Endothelial cell of umbilical vein (primary cell): ENCODE results near the gene PRPF18. TPM values are rescaled to one million over a fixed set of nuclear protein-coding genes. Genes with fewer than 3 reads are reported as not detected.

Source experiments
- BruUV-seq: library from RNA; stranded (reverse); fragments of 400-500 nt; replicated peaks from 2 replicates; lab custom pipeline; 2021; lab: Mats Ljungman, UMichigan
- CTCF ChIA-PET: fragments of 300-600, 350-600 bp; sonication (Branson Sonifier 250); formaldehyde crosslinking; loops from one replicate; lab custom pipeline; 2021; ENCODE audit warnings: antibody characterized with exemption, inconsistent platforms; lab: Charles Lee
- POLR2A ChIA-PET: fragments of 300-600, 350-600 bp; sonication (Branson Sonifier 250); formaldehyde crosslinking; loops from one replicate; lab custom pipeline; 2021; ENCODE audit warnings: antibody characterized with exemption, inconsistent platforms; lab: Charles Lee
- DNase-seq: peaks from one replicate; pipeline ENCODE4 v3.0.0-alpha.2; 2011; ENCODE audit warnings: low read depth, low spot score
- FAIRE-seq: peaks from 2 replicates; lab custom pipeline; 2011; peaks lifted over from hg19 to GRCh38; lab: Jason Lieb, UNC
- H2AFZ ChIP-seq: 2 replicates; pipeline ENCODE4 v1.6.0; 2012; ENCODE audit warnings: low read depth, low read length, control low read depth, inconsistent platforms
- H3K27ac ChIP-seq: 2 replicates; pipeline ENCODE4 v1.5.1; 2011; ENCODE audit warnings: low read depth, mild to moderate bottlenecking, control low read depth, low read length, moderate library complexity; ENCODE audit not compliant: insufficient read depth
- H3K27me3 ChIP-seq, 2 experiments: 2 replicates each; pipeline versions ENCODE4 v1.6.0 to v1.6.1; 2011; ENCODE audit warnings: low read length in 2 of 2, mixed read lengths in 1 of 2; ENCODE audit not compliant: control insufficient read depth in 2 of 2, insufficient read depth in 2 of 2
- H3K36me3 ChIP-seq, 2 experiments: 2 replicates in 1 of 2; 3 replicates in 1 of 2; pipeline ENCODE4 v1.5.1; 2011; ENCODE audit warnings: low read length in 2 of 2, mild to moderate bottlenecking in 1 of 2, moderate library complexity in 1 of 2; ENCODE audit not compliant: control insufficient read depth in 2 of 2, insufficient read depth in 2 of 2; ENCODE audit errors: extremely low read depth in 1 of 2
- H3K4me1 ChIP-seq: 3 replicates; pipeline ENCODE4 v1.5.1; 2011; ENCODE audit warnings: mild to moderate bottlenecking, low read length; ENCODE audit not compliant: control insufficient read depth, insufficient read depth; ENCODE audit errors: extremely low read depth
- H3K4me2 ChIP-seq: 2 replicates; pipeline ENCODE4 v1.6.1; 2011; ENCODE audit warnings: low read length, control low read depth, mixed read lengths; ENCODE audit not compliant: insufficient read depth
- H3K4me3 ChIP-seq, 3 experiments: fragments of 200-600 bp in 1 of 3; sonication (generic), shearing (Covaris generic) in 1 of 3; replicated peaks in 1 of 3; 2 replicates each; pipeline ENCODE4 v1.5.1; 2011 to 2016; ENCODE audit warnings: control low read depth in 3 of 3, low read length in 3 of 3, mild to moderate bottlenecking in 2 of 3, inconsistent platforms in 1 of 3, low read depth in 1 of 3, moderate library complexity in 1 of 3; ENCODE audit not compliant: insufficient read depth in 1 of 3
- H3K79me2 ChIP-seq: 2 replicates; pipeline ENCODE4 v1.6.0; 2012; ENCODE audit warnings: low read length, inconsistent platforms; ENCODE audit not compliant: control insufficient read depth, insufficient read depth
- H3K9ac ChIP-seq: replicated peaks from 2 replicates; pipeline ENCODE3; 2011; ENCODE audit warnings: low read length, control low read depth; ENCODE audit not compliant: insufficient read depth; ENCODE audit errors: extremely low read depth
- H3K9me1 ChIP-seq: replicated peaks from 3 replicates; pipeline ENCODE4 v1.6.0; 2011; ENCODE audit warnings: mild to moderate bottlenecking, low read length; ENCODE audit not compliant: control insufficient read depth, insufficient read depth; ENCODE audit errors: extremely low read depth
- H3K9me3 ChIP-seq: replicated peaks from 2 replicates; pipeline ENCODE4 v1.5.1; 2012; ENCODE audit warnings: low read length, inconsistent platforms; ENCODE audit not compliant: control insufficient read depth, insufficient read depth
- H4K20me1 ChIP-seq: replicated peaks from 2 replicates; pipeline ENCODE3; 2011; ENCODE audit warnings: mild to moderate bottlenecking, low read length; ENCODE audit not compliant: control insufficient read depth, insufficient read depth; ENCODE audit errors: extremely low read depth
- CTCF ChIP-seq, 2 donors: IDR thresholded peaks; 1 replicate in 1 of 2; 2 replicates in 1 of 2; pipeline ENCODE4 v1.5.1; 2011; ENCODE audit warnings: low read length in 2 of 2, mild to moderate bottlenecking in 2 of 2, moderate library complexity in 2 of 2, control low read depth in 1 of 2, inconsistent platforms in 1 of 2, low read depth in 1 of 2; ENCODE audit not compliant: insufficient read depth in 1 of 2; ENCODE audit errors: extremely low read depth in 1 of 2
- EZH2 ChIP-seq: IDR thresholded peaks from 2 replicates; pipeline ENCODE4 v1.6.1; 2012; ENCODE audit warnings: borderline replicate concordance, low read depth, mild to moderate bottlenecking, moderate library complexity, low read length, inconsistent platforms; ENCODE audit not compliant: severe bottlenecking
- FOS ChIP-seq: IDR thresholded peaks from 2 replicates; pipeline ENCODE4 v1.6.1; 2011; ENCODE audit warnings: mild to moderate bottlenecking, low read length, moderate library complexity, borderline replicate concordance; ENCODE audit not compliant: insufficient read depth
- GATA2 ChIP-seq: IDR thresholded peaks from 2 replicates; pipeline ENCODE4 v1.7.0; 2011; ENCODE audit warnings: low read depth, mild to moderate bottlenecking, moderate library complexity, mixed read lengths, low read length; ENCODE audit not compliant: insufficient read length, insufficient read depth
- JUN ChIP-seq: IDR thresholded peaks from 2 replicates; pipeline ENCODE4 v1.6.1; 2011; ENCODE audit warnings: borderline replicate concordance, low read depth; ENCODE audit not compliant: insufficient read length, insufficient read depth
- MAX ChIP-seq: IDR thresholded peaks from 2 replicates; pipeline ENCODE4 v1.6.1; 2011; ENCODE audit not compliant: insufficient read depth, insufficient read length
- MYC ChIP-seq: IDR thresholded peaks from one replicate; pipeline ENCODE4 v1.6.1; 2011; ENCODE audit warnings: mild to moderate bottlenecking, low read depth, low read length
- POLR2A ChIP-seq: IDR thresholded peaks from 2 replicates; pipeline ENCODE4 v1.6.1; 2012; ENCODE audit warnings: low read depth, mild to moderate bottlenecking, control low read depth, low read length
- POLR2AphosphoS5 ChIP-seq: IDR thresholded peaks from 2 replicates; pipeline ENCODE4 v1.6.1; 2012; ENCODE audit warnings: low read depth, mild to moderate bottlenecking, control low read depth, low read length, moderate library complexity; ENCODE audit not compliant: insufficient read depth
- dilution Hi-C: fragments of 300-500 bp; cut with MboI; formaldehyde crosslinking; loops from one replicate; pipeline ENCODE4 v1.15.0; 2019; ENCODE audit warnings: low sequenced_read_pairs; ENCODE audit not compliant: extremely low pct_ligation_motif_present
- intact Hi-C: fragments of 100-400 bp; cut with micrococcal nuclease; formaldehyde crosslinking; loops from one replicate; pipeline ENCODE4 v1.10.0; 2022
- polyA plus RNA-seq, 4 experiments: library from polyadenylated mRNA; depleted of rRNA in 3 of 4; stranded (reverse) in 3 of 4; unstranded in 1 of 4; fragments of >200 nt; gene quantifications; 2 replicates each; pipeline versions ENCODE4 v1.2.1 to v1.2.3, GENCODE V29; 2011 to 2012; ENCODE audit warnings: missing spikeins in 1 of 4
- total RNA-seq: library from RNA; stranded (reverse); gene quantifications from 2 replicates; pipeline ENCODE4 v1.2.3, GENCODE V29; 2021

PRPF18 gene
- total and polyA plus RNA-seq, 2 donors (not counting 3 experiments of a cell fraction or from before 2014, with no cell fraction given): 7.3 to 21.0 TPM

GRCh38 chr10:13678101-13678843 lies 91.5 kb downstream of the PRPF18 start:
- peaks cover 40% of the 10 kb centered on the region for H3K79me2 ChIP-seq
- H4K20me1 ChIP-seq: peaks cover 4% of the 10 kb centered on the region
- H3K4me3 ChIP-seq: no peak overlapping the region
- no peak overlapping the region for H2AFZ ChIP-seq
- CTCF ChIA-PET: interaction anchor here (1.9 kb wide), 1 partner anchor 19 kb away, joined by 4 read pairs; no protein-coding TSS in a partner anchor
- DNase-seq: no peak
- intact Hi-C loops: no loop called here
- peaks cover 8% of the 10 kb centered on the region for H3K4me1 ChIP-seq
- no peak overlapping the region for H3K4me2 ChIP-seq
- POLR2A ChIA-PET: no interaction called here
- dilution Hi-C loops: no loop called here
- FAIRE-seq: no peak
- H3K27me3 ChIP-seq: no peaks in the 10 kb centered on the region
- no peaks in the 10 kb centered on the region for H3K9me1 ChIP-seq
- H3K27ac ChIP-seq: no peak overlapping the region
- H3K36me3 ChIP-seq: peaks cover 9 to 28% of the 10 kb centered on the region in 2 experiments
- no peaks in the 10 kb centered on the region for H3K9me3 ChIP-seq
- TF ChIP-seq CTCF (IDR thresholded peaks at IDR 0.05; ENCODE audit: extremely low read depth in 1 of 2, insufficient read depth in 1 of 2, low read depth in 1 of 2, low read length in 2 of 2) (no peak), POLR2A (no peak), GATA2 (no peak), JUN (no peak), POLR2AphosphoS5 (no peak), FOS (no peak), EZH2 (no peak), MAX (no peak), MYC (no peak)
- BruUV-seq: no TSS peak
- H3K9ac ChIP-seq: no peak overlapping the region

Other genes starting within 250 kb of the PRPF18 start
- 55.4 and 59.9 TPM in 2 replicates for gene SEPHS1, start 238.7 kb upstream of the PRPF18 start, total RNA-seq
- 31.6 and 40.6 TPM in 2 replicates for gene SEPHS1, start 238.7 kb upstream of the PRPF18 start, polyA plus RNA-seq
- 30.8 and 31.7 TPM in 2 replicates for gene BEND7, start 58.0 kb upstream of the PRPF18 start, total RNA-seq
- gene BEND7, start 58.0 kb upstream of the PRPF18 start, polyA plus RNA-seq: 4.8 and 7.3 TPM in 2 replicates